ENCODE data around the gene C16orf74. TPM values are rescaled to one million over a fixed set of nuclear protein-coding genes. Genes with fewer than 3 reads are reported as not detected.
A peak's percentile ranks its signal among the peaks of the same experiment; 100 is the strongest.

C16orf74 gene
- total RNA-seq, 1 donor from 2014 or later = 2.3 TPM

- Histone ChIP-seq H3K27me3 (ENCODE audit: low read depth) (no peaks in the 10 kb centered on the region), H3K36me3 (no peaks in the 10 kb centered on the region), H3K4me1 (peaks cover 35% of the 10 kb centered on the region), H3K27ac (replicated peaks) (no peak overlapping the region), H3K9me3 (replicated peaks) (no peaks in the 10 kb centered on the region), H3K4me3 (no peak overlapping the region)
- no peak for DNase-seq
- TF ChIP-seq CTCF (IDR thresholded peaks at IDR 0.05; ENCODE audit: borderline replicate concordance) = peak; percentile 22
- intact Hi-C loops (cut with micrococcal nuclease) = no loop called here
Observed at GRCh38 chr16:85718153-85718477, 32.8 kb downstream of the C16orf74 start.

GRCh38 chr16:85717393-85718152 lies 33.3 kb downstream of the C16orf74 start:
- Histone ChIP-seq H3K27me3 (ENCODE audit: low read depth) (no peaks in the 10 kb centered on the region), H3K27ac (replicated peaks) (no peak overlapping the region), H3K4me3 (no peak overlapping the region), H3K4me1 (peaks cover 35% of the 10 kb centered on the region), H3K9me3 (replicated peaks) (no peaks in the 10 kb centered on the region), H3K36me3 (no peaks in the 10 kb centered on the region)
- DNase-seq = peak; percentile 63
- intact Hi-C loops (cut with micrococcal nuclease) = no loop called here
- peak; percentile 82 for TF ChIP-seq CTCF (IDR thresholded peaks at IDR 0.05; ENCODE audit: borderline replicate concordance)

- Histone ChIP-seq H3K27ac (replicated peaks) (no peak overlapping the region), H3K9me3 (replicated peaks) (peaks cover 9% of the 10 kb centered on the region), H3K36me3 (no peaks in the 10 kb centered on the region), H3K27me3 (ENCODE audit: low read depth) (no peaks in the 10 kb centered on the region), H3K4me1 (peaks cover 35% of the 10 kb centered on the region), H3K4me3 (no peak overlapping the region)
- intact Hi-C loops (cut with micrococcal nuclease) = no loop called here
- no peak for DNase-seq
- no peak for TF ChIP-seq CTCF (IDR thresholded peaks at IDR 0.05; ENCODE audit: borderline replicate concordance)
Observed at GRCh38 chr16:85716680-85717038, 34.2 kb downstream of the C16orf74 start.

- Histone ChIP-seq H3K9me3 (replicated peaks) (peaks cover 9% of the 10 kb centered on the region), H3K27me3 (ENCODE audit: low read depth) (no peaks in the 10 kb centered on the region), H3K4me3 (no peak overlapping the region), H3K27ac (replicated peaks) (no peak overlapping the region), H3K36me3 (no peaks in the 10 kb centered on the region), H3K4me1 (peaks cover 35% of the 10 kb centered on the region)
- DNase-seq = no peak
- TF ChIP-seq CTCF (IDR thresholded peaks at IDR 0.05; ENCODE audit: borderline replicate concordance) = no peak
- intact Hi-C loops (cut with micrococcal nuclease) = no loop called here
Observed at GRCh38 chr16:85716022-85716679, 34.7 kb downstream of the C16orf74 start.

GRCh38 chr16:85715169-85716021 lies 35.5 kb downstream of the C16orf74 start:
- Histone ChIP-seq H3K9me3 (replicated peaks) (peaks cover 9% of the 10 kb centered on the region), H3K27me3 (ENCODE audit: low read depth) (no peaks in the 10 kb centered on the region), H3K4me1 (peaks cover 35% of the 10 kb centered on the region), H3K27ac (replicated peaks) (no peak overlapping the region), H3K4me3 (no peak overlapping the region), H3K36me3 (no peaks in the 10 kb centered on the region)
- TF ChIP-seq CTCF (IDR thresholded peaks at IDR 0.05; ENCODE audit: borderline replicate concordance) = no peak
- intact Hi-C loops (cut with micrococcal nuclease) = no loop called here
- no peak for DNase-seq
